MCF 10A (cell line): ENCODE data around the gene TSKS. TPM values are rescaled to one million over a fixed set of nuclear protein-coding genes. Genes with fewer than 3 reads are reported as not detected.

ENCODE experiments used
- BruUV-seq: library from RNA; stranded (reverse); fragments of 400-500 nt; replicated peaks from 2 replicates; lab custom pipeline; 2021; lab: Mats Ljungman, UMichigan
- CTCF ChIA-PET: fragments of 300-600 bp; sonication (Branson Sonifier 250); formaldehyde crosslinking; extraction: SDS; loops from one replicate; lab custom pipeline; 2021; ENCODE audit warnings: antibody characterized with exemption, inconsistent platforms; lab: Yijun Ruan, JAX
- POLR2A ChIA-PET: fragments of 300-600, 350-650 bp; sonication (Branson Sonifier 250); formaldehyde crosslinking; extraction: SDS; loops from one replicate; lab custom pipeline; 2020; ENCODE audit warnings: antibody characterized with exemption, inconsistent platforms; lab: Yijun Ruan, JAX
- DNase-seq: peaks from one replicate; pipeline ENCODE4 v3.0.0-alpha.2; 2018; ENCODE audit not compliant: unreplicated experiment
- H3K27ac Mint-ChIP-seq: one replicate; pipeline ENCODE4 v1.8.0; 2022; ENCODE audit warnings: mild to moderate bottlenecking, low read depth, mixed read lengths; ENCODE audit not compliant: unreplicated experiment
- H3K27me3 Mint-ChIP-seq: one replicate; pipeline ENCODE4 v1.8.0; 2022; ENCODE audit warnings: mixed read lengths; ENCODE audit not compliant: insufficient read depth, unreplicated experiment
- H3K36me3 Mint-ChIP-seq: one replicate; pipeline ENCODE4 v1.8.0; 2022; ENCODE audit warnings: mild to moderate bottlenecking, moderate library complexity, mixed read lengths; ENCODE audit not compliant: insufficient read depth, unreplicated experiment
- H3K4me1 Mint-ChIP-seq: one replicate; pipeline ENCODE4 v1.8.0; 2022; ENCODE audit warnings: mixed read lengths; ENCODE audit not compliant: insufficient read depth, unreplicated experiment
- H3K4me3 Mint-ChIP-seq: one replicate; pipeline ENCODE4 v1.8.0; 2022; ENCODE audit warnings: mild to moderate bottlenecking, moderate library complexity, mixed read lengths; ENCODE audit not compliant: unreplicated experiment
- H3K9me3 Mint-ChIP-seq: one replicate; pipeline ENCODE4 v1.8.0; 2022; ENCODE audit warnings: mixed read lengths; ENCODE audit not compliant: unreplicated experiment
- intact Hi-C: fragments of 100-400 bp; cut with micrococcal nuclease; formaldehyde crosslinking; loops from 2 replicates; pipeline ENCODE4 v1.14.1; 2022
- total RNA-seq: library from RNA; stranded (reverse); gene quantifications from 2 replicates; pipeline ENCODE4 v1.2.3, GENCODE V29; 2022
- TF ChIP-seq, protein P1 (sequence below): fragments of 200-600 bp; IDR thresholded peaks from one replicate; pipeline ENCODE4 v1.8.0; 2022; ENCODE audit warnings: antibody characterized with exemption, mild to moderate bottlenecking; ENCODE audit not compliant: unreplicated experiment

The TSKS gene
- total RNA-seq, 1 experiment from 2014 or later = not detected

DNA sequence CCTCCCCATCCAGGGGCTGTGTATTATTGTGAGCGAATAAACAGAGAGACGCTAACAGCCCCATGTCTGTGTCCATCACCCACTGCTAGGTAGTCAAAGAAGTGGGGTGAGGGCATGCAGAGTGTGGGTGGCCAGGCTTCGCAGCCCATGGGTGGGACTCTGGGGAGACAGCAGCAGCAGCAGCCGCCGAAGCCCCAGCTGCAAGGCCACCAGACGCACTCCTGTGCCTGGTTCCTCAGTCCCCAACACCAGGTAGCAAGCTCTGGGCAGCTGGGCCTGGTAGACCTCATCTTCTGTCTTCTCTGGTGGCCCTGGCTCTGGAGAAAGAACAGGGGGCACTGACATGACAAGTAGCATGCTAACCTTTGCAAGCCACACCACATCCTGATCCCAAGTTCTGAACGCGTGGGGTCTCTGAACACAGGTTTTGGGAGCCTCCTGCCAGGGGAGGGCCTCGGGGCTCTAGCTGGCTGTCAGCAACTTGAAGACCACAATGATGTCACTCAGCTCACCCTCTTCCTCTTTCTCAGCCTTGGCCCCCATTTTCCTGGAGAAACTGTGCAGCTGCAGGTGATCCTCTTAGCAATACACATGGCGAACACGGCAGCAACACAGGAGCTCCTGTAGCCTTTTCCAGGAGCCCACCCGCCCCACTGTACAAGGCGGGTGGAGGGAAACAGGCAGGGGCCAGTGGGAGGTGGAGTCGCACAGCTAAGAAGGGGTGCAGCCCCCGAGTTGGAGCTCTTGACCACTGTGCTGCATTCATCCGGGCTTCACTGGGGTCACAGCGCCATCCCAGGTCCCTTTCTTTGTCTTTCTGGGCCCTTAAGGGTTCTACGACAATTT lies 44.2 kb upstream of the TSKS start:
- Mint-ChIP-seq H3K27me3 (no peaks in the 10 kb centered on the region), H3K9me3 (peaks cover 8% of the 10 kb centered on the region), H3K4me1 (peaks cover 6% of the 10 kb centered on the region), H3K36me3 (peaks cover 36% of the 10 kb centered on the region), H3K4me3 (no peak overlapping the region), H3K27ac (no peak overlapping the region)
- TF ChIP-seq, protein P1, sequence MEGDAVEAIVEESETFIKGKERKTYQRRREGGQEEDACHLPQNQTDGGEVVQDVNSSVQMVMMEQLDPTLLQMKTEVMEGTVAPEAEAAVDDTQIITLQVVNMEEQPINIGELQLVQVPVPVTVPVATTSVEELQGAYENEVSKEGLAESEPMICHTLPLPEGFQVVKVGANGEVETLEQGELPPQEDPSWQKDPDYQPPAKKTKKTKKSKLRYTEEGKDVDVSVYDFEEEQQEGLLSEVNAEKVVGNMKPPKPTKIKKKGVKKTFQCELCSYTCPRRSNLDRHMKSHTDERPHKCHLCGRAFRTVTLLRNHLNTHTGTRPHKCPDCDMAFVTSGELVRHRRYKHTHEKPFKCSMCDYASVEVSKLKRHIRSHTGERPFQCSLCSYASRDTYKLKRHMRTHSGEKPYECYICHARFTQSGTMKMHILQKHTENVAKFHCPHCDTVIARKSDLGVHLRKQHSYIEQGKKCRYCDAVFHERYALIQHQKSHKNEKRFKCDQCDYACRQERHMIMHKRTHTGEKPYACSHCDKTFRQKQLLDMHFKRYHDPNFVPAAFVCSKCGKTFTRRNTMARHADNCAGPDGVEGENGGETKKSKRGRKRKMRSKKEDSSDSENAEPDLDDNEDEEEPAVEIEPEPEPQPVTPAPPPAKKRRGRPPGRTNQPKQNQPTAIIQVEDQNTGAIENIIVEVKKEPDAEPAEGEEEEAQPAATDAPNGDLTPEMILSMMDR = no peak
- intact Hi-C loops = no loop called here
- CTCF ChIA-PET = interaction anchor here (0.5 to 1.2 kb wide), 2 partner anchors 37 to 91 kb away, joined by 3 read pairs; no protein-coding TSS in a partner anchor
- BruUV-seq = no TSS peak
- POLR2A ChIA-PET = interaction anchor here (0.7 to 0.8 kb wide), 2 partner anchors 66 to 142 kb away, joined by 3 to 4 read pairs; partner anchors contain the start of genes BCL2L12 and IRF3
- no peak for DNase-seq

DNA sequence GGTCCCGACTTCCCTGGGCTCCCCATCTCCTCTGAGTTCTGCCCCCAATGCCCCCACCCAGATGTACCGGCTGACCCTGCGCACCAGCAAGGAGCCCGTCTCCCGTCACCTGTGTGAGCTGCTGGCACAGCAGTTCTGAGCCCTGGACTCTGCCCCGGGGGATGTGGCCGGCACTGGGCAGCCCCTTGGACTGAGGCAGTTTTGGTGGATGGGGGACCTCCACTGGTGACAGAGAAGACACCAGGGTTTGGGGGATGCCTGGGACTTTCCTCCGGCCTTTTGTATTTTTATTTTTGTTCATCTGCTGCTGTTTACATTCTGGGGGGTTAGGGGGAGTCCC lies 43.5 kb upstream of the TSKS start:
- Mint-ChIP-seq H3K4me1 (peaks cover 6% of the 10 kb centered on the region), H3K4me3 (no peak overlapping the region), H3K36me3 (peaks cover 36% of the 10 kb centered on the region), H3K9me3 (peaks cover 8% of the 10 kb centered on the region), H3K27me3 (no peaks in the 10 kb centered on the region), H3K27ac (no peak overlapping the region)
- TSS peak; percentile 45 for BruUV-seq
- ChIA-PET POLR2A (interaction anchor here (0.7 kb wide), 1 partner anchor 66 kb away, joined by 3 read pairs; no protein-coding TSS in a partner anchor), CTCF (no interaction called here)
- TF ChIP-seq, protein P1 = no peak
- intact Hi-C loops = no loop called here
- no peak for DNase-seq

DNA sequence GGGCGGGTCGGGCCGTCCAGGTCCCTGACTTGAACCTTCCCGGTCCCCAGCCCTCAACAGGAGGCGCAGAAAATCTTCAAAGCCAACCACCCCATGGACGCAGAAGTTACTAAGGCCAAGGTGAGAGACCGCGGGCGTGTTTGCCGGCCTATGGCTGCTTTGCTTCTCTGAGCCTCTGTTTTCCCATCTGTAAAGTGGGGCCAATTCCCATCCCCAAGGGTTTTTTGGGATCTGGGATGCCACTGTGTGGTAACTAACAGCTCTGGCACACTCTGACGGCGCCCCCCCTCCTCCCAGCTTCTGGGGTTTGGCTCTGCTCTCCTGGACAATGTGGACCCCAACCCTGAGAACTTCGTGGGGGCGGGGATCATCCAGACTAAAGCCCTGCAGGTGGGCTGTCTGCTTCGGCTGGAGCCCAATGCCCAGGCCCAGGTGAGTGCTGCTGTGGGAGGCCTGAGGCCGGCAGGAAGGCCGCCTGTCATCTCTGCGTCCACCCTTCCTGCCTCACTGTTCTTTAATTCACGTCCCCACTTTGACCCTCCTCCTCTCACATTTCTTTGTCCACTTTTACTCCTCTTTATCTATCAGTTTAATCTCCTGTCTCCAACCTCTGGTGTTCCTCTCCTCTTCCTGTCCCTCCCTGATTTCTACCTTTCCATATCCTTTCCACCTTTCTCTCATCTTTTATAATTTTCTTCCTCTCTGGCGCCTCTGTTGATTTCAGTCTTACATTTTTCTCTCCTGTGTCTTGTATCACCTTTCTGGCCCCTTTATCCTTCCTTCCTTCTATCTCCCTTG lies 42.9 kb upstream of the TSKS start:
- no peak for DNase-seq
- H3K4me3 Mint-ChIP-seq = no peak overlapping the region
- H3K9me3 Mint-ChIP-seq = peaks cover 8% of the 10 kb centered on the region
- H3K27me3 Mint-ChIP-seq = no peaks in the 10 kb centered on the region
- H3K4me1 Mint-ChIP-seq = peaks cover 6% of the 10 kb centered on the region
- no peak overlapping the region for H3K27ac Mint-ChIP-seq
- intact Hi-C loops = no loop called here
- no TSS peak for BruUV-seq
- TF ChIP-seq, protein P1 = no peak
- ChIA-PET POLR2A (interaction anchor here (0.7 to 1.0 kb wide), 2 partner anchors 65 to 165 kb away, joined by 3 to 5 read pairs; no protein-coding TSS in a partner anchor), CTCF (no interaction called here)
- H3K36me3 Mint-ChIP-seq = peaks cover 38% of the 10 kb centered on the region

DNA sequence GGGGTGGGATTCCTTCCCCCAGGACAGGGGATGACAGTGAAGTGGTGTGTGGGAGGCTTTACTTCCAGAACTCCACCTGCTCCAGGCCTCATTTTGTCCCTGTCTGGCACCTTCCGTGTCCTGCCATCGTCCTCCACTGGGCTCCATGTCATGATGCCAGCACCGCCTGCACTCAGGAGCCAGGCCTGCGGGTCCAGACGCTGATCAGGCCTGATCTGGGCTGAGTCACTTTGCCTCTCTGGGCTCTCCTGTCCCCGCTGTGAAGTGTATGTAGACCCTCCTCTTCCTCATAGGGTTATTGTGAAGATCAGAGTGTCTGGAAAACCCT lies 40.4 kb upstream of the TSKS start:
- H3K27ac Mint-ChIP-seq = no peak overlapping the region
- DNase-seq = no peak
- peaks cover 8% of the 10 kb centered on the region for H3K9me3 Mint-ChIP-seq
- intact Hi-C loops = no loop called here
- no peak overlapping the region for H3K4me3 Mint-ChIP-seq
- peaks cover 6% of the 10 kb centered on the region for H3K4me1 Mint-ChIP-seq
- BruUV-seq = no TSS peak
- TF ChIP-seq, protein P1 = no peak
- ChIA-PET CTCF (interaction anchor here (0.6 kb wide), 1 partner anchor 60 kb away, joined by 3 read pairs; no protein-coding TSS in a partner anchor), POLR2A (interaction anchor here (2.2 kb wide), 1 partner anchor 10 kb away, joined by 7 read pairs; the partner anchor contains the start of gene FUZ)
- H3K36me3 Mint-ChIP-seq = peaks cover 46% of the 10 kb centered on the region
- no peaks in the 10 kb centered on the region for H3K27me3 Mint-ChIP-seq
